IMR-90 (cell line): ENCODE measurements around the gene SPRYD7. TPM values are rescaled to one million over a fixed set of nuclear protein-coding genes. Genes with fewer than 3 reads are reported as not detected.

ENCODE experiments used
- ATAC-seq: fragments of 200-7000 bp; cut with Tn5 transposase; 2 replicates; pipeline ENCODE4 v1.9.1; 2020; ENCODE audit warnings: low read depth, mild to moderate bottlenecking, moderate library complexity
- BruUV-seq: library from RNA; stranded (reverse); fragments of 400-500 nt; replicated peaks from 2 replicates; lab custom pipeline; 2021; lab: Mats Ljungman, UMichigan
- CTCF ChIA-PET: fragments of 300-600 bp; formaldehyde crosslinking; extraction: SDS; loops from one replicate; lab custom pipeline; 2021; ENCODE audit warnings: antibody characterized with exemption; lab: Yijun Ruan, JAX
- POLR2A ChIA-PET: fragments of 300-600 bp; sonication (Branson Sonifier 250); formaldehyde crosslinking; loops from one replicate; lab custom pipeline; 2022; ENCODE audit warnings: antibody characterized with exemption; ENCODE audit not compliant: unreplicated experiment; lab: Charles Lee
- DNase-seq: peaks from one replicate; pipeline ENCODE4 v3.0.0; 2013
- H2AFZ ChIP-seq: replicated peaks from 2 replicates; pipeline ENCODE3; 2013; ENCODE audit warnings: low read length, mild to moderate bottlenecking; ENCODE audit not compliant: poor library complexity
- H2AK5ac ChIP-seq: 2 replicates; pipeline ENCODE4 v1.6.1; 2013; ENCODE audit warnings: low read depth, low read length, inconsistent platforms
- H2AK9ac ChIP-seq: replicated peaks from 2 replicates; pipeline ENCODE3; 2013; ENCODE audit warnings: mild to moderate bottlenecking, low read depth, low read length, moderate library complexity; ENCODE audit not compliant: poor library complexity
- H2BK120ac ChIP-seq: 2 replicates; pipeline ENCODE4 v1.6.1; 2013; ENCODE audit warnings: low read depth, low read length, inconsistent platforms
- H2BK15ac ChIP-seq: 3 replicates; pipeline ENCODE4 v1.6.1; 2013; ENCODE audit warnings: low read depth, low read length, inconsistent platforms
- H2BK20ac ChIP-seq: 2 replicates; pipeline ENCODE4 v1.6.1; 2013; ENCODE audit warnings: low read depth, mild to moderate bottlenecking, inconsistent platforms, low read length, moderate library complexity
- H2BK5ac ChIP-seq: 2 replicates; pipeline ENCODE4 v1.6.1; 2013; ENCODE audit warnings: mild to moderate bottlenecking, low read depth, low read length, inconsistent platforms; ENCODE audit not compliant: poor library complexity, severe bottlenecking
- H3K14ac ChIP-seq: replicated peaks from 2 replicates; pipeline ENCODE4 v1.6.1; 2013; ENCODE audit warnings: low read depth, low read length, inconsistent platforms
- H3K18ac ChIP-seq: 2 replicates; pipeline ENCODE4 v1.6.1; 2013; ENCODE audit warnings: low read depth, low read length, control low read depth
- H3K23ac ChIP-seq: 2 replicates; pipeline ENCODE4 v1.6.1; 2013; ENCODE audit warnings: low read depth, low read length, inconsistent platforms
- H3K27ac ChIP-seq: 2 replicates; pipeline ENCODE4 v1.5.1; 2013; ENCODE audit warnings: mild to moderate bottlenecking, control low read depth, low read length; ENCODE audit not compliant: insufficient read depth
- H3K27me3 ChIP-seq: 2 replicates; pipeline ENCODE4 v1.6.1; 2013; ENCODE audit warnings: low read length; ENCODE audit not compliant: control insufficient read depth, insufficient read depth
- H3K36me3 ChIP-seq: 2 replicates; pipeline ENCODE4 v1.6.1; 2013; ENCODE audit warnings: low read length, mixed read lengths; ENCODE audit not compliant: control insufficient read depth, insufficient read depth
- H3K4ac ChIP-seq: 2 replicates; pipeline ENCODE4 v1.6.1; 2013; ENCODE audit warnings: low read depth, low read length, inconsistent platforms
- H3K4me1 ChIP-seq: 2 replicates; pipeline ENCODE4 v1.6.1; 2013; ENCODE audit warnings: low read length, mixed read lengths; ENCODE audit not compliant: control insufficient read depth, insufficient read depth
- H3K4me2 ChIP-seq: 2 replicates; pipeline ENCODE4 v1.6.1; 2013; ENCODE audit warnings: low read depth, mild to moderate bottlenecking, control low read depth, low read length, moderate library complexity
- H3K4me3 ChIP-seq: 2 replicates; pipeline ENCODE4 v1.5.1; 2013; ENCODE audit warnings: low read depth, mild to moderate bottlenecking, control low read depth, low read length, moderate library complexity; ENCODE audit not compliant: insufficient read depth
- H3K56ac ChIP-seq: 2 replicates; pipeline ENCODE4 v1.6.1; 2013; ENCODE audit warnings: low read length, inconsistent platforms; ENCODE audit not compliant: insufficient read depth; ENCODE audit errors: extremely low read depth
- H3K79me1 ChIP-seq, 2 experiments: 2 replicates each; pipeline ENCODE4 v1.6.1; 2013; ENCODE audit warnings: low read length in 2 of 2, inconsistent platforms in 1 of 2, low read depth in 1 of 2
- H3K9ac ChIP-seq: 2 replicates; pipeline ENCODE4 v1.6.1; 2013; ENCODE audit warnings: low read depth, low read length, control low read depth
- H3K9me1 ChIP-seq: 2 replicates; pipeline ENCODE4 v1.6.1; 2013; ENCODE audit warnings: low read length, inconsistent platforms; ENCODE audit not compliant: insufficient read depth
- H3K9me3 ChIP-seq: 2 replicates; pipeline ENCODE4 v1.6.1; 2013; ENCODE audit warnings: low read length; ENCODE audit not compliant: control insufficient read depth, insufficient read depth
- H4K20me1 ChIP-seq: 2 replicates; pipeline ENCODE4 v1.6.1; 2013; ENCODE audit warnings: low read length, inconsistent platforms; ENCODE audit not compliant: insufficient read depth
- H4K5ac ChIP-seq: 2 replicates; pipeline ENCODE4 v1.6.1; 2013; ENCODE audit warnings: mild to moderate bottlenecking, low read depth, low read length, control low read depth
- H4K8ac ChIP-seq, 2 experiments: 2 replicates each; pipeline ENCODE4 v1.6.1; 2013; ENCODE audit warnings: low read depth in 2 of 2, low read length in 2 of 2, control low read depth in 1 of 2, inconsistent platforms in 1 of 2
- H4K91ac ChIP-seq: 2 replicates; pipeline ENCODE4 v1.6.1; 2013; ENCODE audit warnings: low read depth, low read length, inconsistent platforms; ENCODE audit not compliant: insufficient read depth
- CHD1 ChIP-seq: IDR thresholded peaks from 2 replicates; pipeline ENCODE4 v1.6.1; 2012; ENCODE audit warnings: low read depth, low read length, improper control_type of control experiment
- WGBS, 2 experiments: methylation state at CpG; one replicate each; pipeline versions ENCODE4 v1.1.5 to v1.1.7; 2013; ENCODE audit warnings: missing lambda C conversion rate in 2 of 2; ENCODE audit not compliant: insufficient read length in 1 of 2; ENCODE audit errors: extremely low coverage in 2 of 2; 5-methylcytosine and 5-hydroxymethylcytosine counted together
- dilution Hi-C: fragments of 300-500 bp; cut with HindIII; formaldehyde crosslinking; loops from one replicate; pipeline ENCODE4 v1.14.3; 2018; ENCODE audit warnings: low sequenced_read_pairs; ENCODE audit not compliant: unreplicated experiment
- in situ Hi-C: fragments of 300-500 bp; cut with MboI; formaldehyde crosslinking; loops from 3 replicates; pipeline ENCODE4 v1.14.3; 2019; ENCODE audit warnings: low sequenced_read_pairs, inconsistent platforms, mixed read lengths
- intact Hi-C: fragments of 100-400 bp; cut with micrococcal nuclease; formaldehyde crosslinking; loops from 2 replicates; pipeline ENCODE4 v1.10.0; 2022
- polyA plus RNA-seq, 3 experiments: library from polyadenylated mRNA; depleted of rRNA; stranded (reverse); fragments of >200 nt; gene quantifications; 2 replicates each; pipeline ENCODE4 v1.2.3, GENCODE V29; 2012; ENCODE audit warnings: low replicate concordance in 1 of 3
- total RNA-seq: library from RNA; depleted of rRNA; stranded (reverse); fragments of >200 nt; gene quantifications from 2 replicates; pipeline ENCODE4 v1.2.3, GENCODE V29; 2012

The SPRYD7 gene
- total and polyA plus RNA-seq, 2 of the 4 experiments (the other 2 are of a cell fraction), result 5.6 to 20.2 TPM

GRCh38 chr13:49893591-49893990 is 42.5 kb downstream of the SPRYD7 start:
- no peak overlapping the region for H2BK15ac ChIP-seq
- no TSS peak for BruUV-seq
- no peak overlapping the region for H4K5ac ChIP-seq
- H3K36me3 ChIP-seq, result no peaks in the 10 kb centered on the region
- H3K18ac ChIP-seq, result no peak overlapping the region
- H3K4me2 ChIP-seq, result no peak overlapping the region
- POLR2A ChIA-PET, result no interaction called here
- no peak overlapping the region for H3K4ac ChIP-seq
- intact Hi-C loops, result no loop called here
- no peaks in the 10 kb centered on the region for H3K4me1 ChIP-seq
- H2AK9ac ChIP-seq, result no peak overlapping the region
- no peak overlapping the region for H3K9ac ChIP-seq
- no peak overlapping the region for H3K14ac ChIP-seq
- no peak overlapping the region for H3K56ac ChIP-seq
- WGBS, 2 experiments, result 100% methylated on average over 2 of the region's 3 CpGs; no CpG with 5 or more reads in 1 of the 2 experiments
- DNase-seq, result no peak
- H3K9me1 ChIP-seq, result no peaks in the 10 kb centered on the region
- H2BK5ac ChIP-seq, result no peak overlapping the region
- ATAC-seq, result no peak
- H2AK5ac ChIP-seq, result no peak overlapping the region
- no peak overlapping the region for H3K27ac ChIP-seq
- H2BK120ac ChIP-seq, result no peak overlapping the region
- no peak overlapping the region for H2BK20ac ChIP-seq
- in situ Hi-C loops, result no loop called here
- H4K91ac ChIP-seq, result no peak overlapping the region
- no peaks in the 10 kb centered on the region for H3K79me1 ChIP-seq
- dilution Hi-C loops, result no loop called here
- no peak for TF ChIP-seq CHD1
- no peak overlapping the region for H3K4me3 ChIP-seq
- H2AFZ ChIP-seq, result no peak overlapping the region
- H4K8ac ChIP-seq, result no peak overlapping the region
- no peaks in the 10 kb centered on the region for H3K27me3 ChIP-seq
- CTCF ChIA-PET, result interaction anchor here (0.8 kb wide), 1 partner anchor 10 kb away, joined by 3 read pairs; no protein-coding TSS in a partner anchor
- no peak overlapping the region for H3K23ac ChIP-seq
- no peaks in the 10 kb centered on the region for H3K9me3 ChIP-seq
- no peaks in the 10 kb centered on the region for H4K20me1 ChIP-seq
